Measurements from ENCODE around the gene CBR1.
"Not testable (repeated sequence)": the region's sequence is repeated elsewhere in the genome, so short reads cannot be mapped to it uniquely, and the experiment has no call there.

The CBR1 gene

GRCh38 chr21:36082237-36082664, 12.4 kb downstream of the CBR1 start:
- no peak for DNase-seq

GRCh38 chr21:36087362-36088138, 17.7 kb downstream of the CBR1 start:
- no peak for DNase-seq

- no peak for DNase-seq
Observed at GRCh38 chr21:36089946-36090345, 20.1 kb downstream of the CBR1 start.

GRCh38 chr21:36092681-36093080, 22.9 kb downstream of the CBR1 start:
- DNase-seq: no peak

GRCh38 chr21:36093512-36093911, 23.7 kb downstream of the CBR1 start:
- no peak for DNase-seq

GRCh38 chr21:36096398-36097290, 26.8 kb downstream of the CBR1 start:
- DNase-seq: no peak

GRCh38 chr21:36097427-36098181, 27.8 kb downstream of the CBR1 start:
- no peak for DNase-seq

GRCh38 chr21:36098182-36098532, 28.3 kb downstream of the CBR1 start:
- DNase-seq: no peak

- no peak for DNase-seq
Observed at GRCh38 chr21:36099000-36099399, 29.2 kb downstream of the CBR1 start.

GRCh38 chr21:36099695-36100211, 29.9 kb downstream of the CBR1 start:
- DNase-seq: not testable (repeated sequence)

- DNase-seq: no peak
Observed at GRCh38 chr21:36100971-36101641, 31.3 kb downstream of the CBR1 start.

GRCh38 chr21:36103434-36103833, 33.6 kb downstream of the CBR1 start:
- DNase-seq: no peak

- peak in 3 of 4 experiments; percentile 11 to 60 (median 21) for DNase-seq
Observed at GRCh38 chr21:36104317-36105300, 34.8 kb downstream of the CBR1 start.

- no peak for DNase-seq
Observed at GRCh38 chr21:36105327-36105842, 35.6 kb downstream of the CBR1 start.

- no peak for DNase-seq
Observed at GRCh38 chr21:36109868-36110267, 40.0 kb downstream of the CBR1 start.

- DNase-seq: no peak
Observed at GRCh38 chr21:36111238-36111637, 41.4 kb downstream of the CBR1 start.

GRCh38 chr21:36113647-36114428, 44.0 kb downstream of the CBR1 start:
- DNase-seq: peak in 2 of 4 experiments; percentile 3 to 23

- DNase-seq: no peak
Observed at GRCh38 chr21:36115138-36115730, 45.4 kb downstream of the CBR1 start.

GRCh38 chr21:36117286-36117741, 47.5 kb downstream of the CBR1 start:
- no peak for DNase-seq

Data from activated naive CD4-positive, alpha-beta T cell (primary cell).